ENCODE data around the gene SMC6.

SMC6 gene

DNA sequence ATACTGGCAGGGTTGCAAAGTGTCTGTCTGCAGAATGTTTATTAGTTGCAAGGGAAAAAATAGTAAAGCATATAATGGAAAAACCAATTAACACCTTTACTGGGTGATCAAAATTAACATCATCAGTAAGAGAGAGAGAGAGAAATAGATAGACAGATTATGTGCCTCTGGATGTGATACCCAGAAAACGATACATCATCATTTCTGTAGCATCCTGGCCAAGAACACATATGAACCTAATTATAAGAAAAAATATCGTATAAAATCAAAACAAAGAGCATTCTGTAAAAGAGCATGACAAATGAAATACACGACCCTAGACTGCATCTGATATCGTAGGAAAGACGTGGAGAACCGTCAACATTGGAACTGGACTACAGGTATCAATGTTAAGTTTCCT is 64.6 kb downstream of the SMC6 start:
- Histone ChIP-seq H3K9me3 (ENCODE audit: insufficient read depth, low read length) (no peaks in the 10 kb centered on the region), H3K9ac (ENCODE audit: insufficient read length, low read depth) (no peak overlapping the region), H3K36me3 (ENCODE audit: insufficient read depth, insufficient read length, low read length) (peaks cover 21% of the 10 kb centered on the region), H3K27me3 (ENCODE audit: insufficient read depth, insufficient read length) (no peaks in the 10 kb centered on the region), H3K4me3 (ENCODE audit: insufficient read length, low read depth) (no peak overlapping the region), H3K4me1 (ENCODE audit: insufficient read depth, insufficient read length) (no peaks in the 10 kb centered on the region)
- DNase-seq (ENCODE audit: low read depth, low spot score) = no peak
- TF ChIP-seq ZNF274 (IDR thresholded peaks at IDR 0.05; ENCODE audit: low read depth, low read length) (no peak), SUZ12 (IDR thresholded peaks at IDR 0.05; ENCODE audit: extremely low read depth, insufficient read depth, insufficient read length) (no peak), YY1 (IDR thresholded peaks at IDR 0.05; ENCODE audit: insufficient read depth, insufficient read length) (no peak)

DNA sequence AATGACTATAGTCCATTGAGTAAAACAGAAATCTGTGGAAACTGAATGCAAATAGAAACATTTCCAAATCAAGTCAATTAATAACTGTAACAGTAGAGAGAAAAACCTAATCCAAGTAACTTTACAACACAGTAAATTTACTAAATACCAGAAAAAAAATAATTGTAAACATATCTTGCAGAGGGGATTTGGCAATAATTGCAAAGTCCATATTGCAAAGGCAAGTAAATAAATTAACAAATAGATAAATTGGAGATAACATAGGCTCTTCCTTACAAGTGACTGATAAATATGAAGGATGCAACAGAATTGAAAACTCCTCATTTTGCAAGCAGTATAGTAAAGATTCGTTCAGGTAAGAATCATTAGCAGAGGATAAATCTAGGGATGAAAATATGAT is 65.0 kb downstream of the SMC6 start:
- no peaks in the 10 kb centered on the region for H3K27me3 ChIP-seq (ENCODE audit: insufficient read depth, insufficient read length)
- H3K36me3 ChIP-seq (ENCODE audit: insufficient read depth, insufficient read length, low read length) = peaks cover 25% of the 10 kb centered on the region
- TF ChIP-seq YY1 (IDR thresholded peaks at IDR 0.05; ENCODE audit: insufficient read depth, insufficient read length) = no peak
- TF ChIP-seq SUZ12 (IDR thresholded peaks at IDR 0.05; ENCODE audit: extremely low read depth, insufficient read depth, insufficient read length) = no peak
- TF ChIP-seq ZNF274 (IDR thresholded peaks at IDR 0.05; ENCODE audit: low read depth, low read length) = no peak
- H3K9ac ChIP-seq (ENCODE audit: insufficient read length, low read depth) = no peak overlapping the region
- H3K9me3 ChIP-seq (ENCODE audit: insufficient read depth, low read length) = no peaks in the 10 kb centered on the region
- H3K4me3 ChIP-seq (ENCODE audit: insufficient read length, low read depth) = no peak overlapping the region
- H3K4me1 ChIP-seq (ENCODE audit: insufficient read depth, insufficient read length) = no peaks in the 10 kb centered on the region
- no peak for DNase-seq (ENCODE audit: low read depth, low spot score)

DNA sequence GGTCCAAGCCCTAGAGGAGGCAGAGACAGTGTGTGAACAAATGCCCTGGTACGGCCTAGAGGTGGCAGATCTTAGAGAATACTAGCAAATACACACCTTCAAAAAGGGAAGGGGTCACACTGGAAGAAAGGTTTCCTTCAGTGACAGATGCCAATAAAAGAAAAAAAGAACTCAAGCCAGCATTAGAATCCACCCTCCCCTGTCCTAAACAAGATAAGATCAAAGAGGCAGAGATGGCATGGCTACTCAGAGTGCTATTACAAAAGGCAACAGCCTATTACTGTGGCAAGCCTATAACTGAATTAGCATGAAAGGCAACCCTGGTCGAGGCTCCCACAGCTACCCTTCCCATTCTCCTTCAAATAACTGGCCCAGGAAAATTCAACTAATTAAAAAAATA is 69.6 kb downstream of the SMC6 start:
- Histone ChIP-seq H3K27me3 (ENCODE audit: insufficient read depth, insufficient read length) (no peaks in the 10 kb centered on the region), H3K9me3 (ENCODE audit: insufficient read depth, low read length) (no peaks in the 10 kb centered on the region), H3K36me3 (ENCODE audit: insufficient read depth, insufficient read length, low read length) (peaks cover 54% of the 10 kb centered on the region), H3K9ac (ENCODE audit: insufficient read length, low read depth) (no peak overlapping the region), H3K4me1 (ENCODE audit: insufficient read depth, insufficient read length) (no peaks in the 10 kb centered on the region), H3K4me3 (ENCODE audit: insufficient read length, low read depth) (no peak overlapping the region)
- no peak for TF ChIP-seq SUZ12 (IDR thresholded peaks at IDR 0.05; ENCODE audit: extremely low read depth, insufficient read depth, insufficient read length)
- no peak for DNase-seq (ENCODE audit: low read depth, low spot score)

DNA sequence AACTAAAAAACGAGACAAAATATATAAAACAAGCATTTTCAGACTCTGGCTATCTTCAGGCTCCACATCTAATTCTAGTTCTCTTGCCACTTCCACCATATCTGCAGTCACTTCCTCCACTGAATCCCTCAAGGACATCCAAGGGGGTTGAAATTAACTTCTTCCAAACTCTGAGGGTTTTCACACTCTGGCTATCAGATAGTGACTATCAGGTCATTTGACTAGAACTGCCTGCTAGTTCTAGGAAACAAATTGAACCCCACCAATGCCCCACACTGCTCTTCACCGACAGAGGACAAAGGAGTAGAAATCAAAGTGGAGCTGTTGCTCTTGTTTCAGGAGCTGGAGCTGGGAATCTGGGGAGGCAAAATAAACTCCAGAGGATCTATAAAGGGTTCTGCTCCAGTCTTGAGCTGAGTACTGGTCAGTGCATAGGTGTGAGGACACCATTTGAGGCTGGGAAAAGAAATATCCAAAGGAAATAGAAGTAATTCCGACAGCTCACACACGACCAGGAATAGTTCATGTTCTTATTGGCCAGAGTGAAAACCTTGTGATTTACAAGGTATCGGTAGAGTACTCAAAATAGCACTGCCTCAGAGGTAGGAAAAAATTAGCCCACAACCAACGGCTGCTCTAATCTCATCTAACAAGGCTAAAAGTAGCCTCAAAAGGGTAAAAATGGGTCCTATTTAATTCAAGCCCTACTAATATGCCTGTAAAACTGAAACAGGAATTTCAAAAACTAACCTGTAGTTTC is 71.3 kb downstream of the SMC6 start:
- Histone ChIP-seq H3K36me3 (ENCODE audit: insufficient read depth, insufficient read length, low read length) (peaks cover 61% of the 10 kb centered on the region), H3K4me3 (ENCODE audit: insufficient read length, low read depth) (no peak overlapping the region), H3K4me1 (ENCODE audit: insufficient read depth, insufficient read length) (no peaks in the 10 kb centered on the region), H3K27me3 (ENCODE audit: insufficient read depth, insufficient read length) (no peaks in the 10 kb centered on the region), H3K9ac (ENCODE audit: insufficient read length, low read depth) (no peak overlapping the region), H3K9me3 (ENCODE audit: insufficient read depth, low read length) (no peaks in the 10 kb centered on the region)
- no peak for DNase-seq (ENCODE audit: low read depth, low spot score)
- no peak for TF ChIP-seq SUZ12 (IDR thresholded peaks at IDR 0.05; ENCODE audit: extremely low read depth, insufficient read depth, insufficient read length)
- TF ChIP-seq ZNF274 (IDR thresholded peaks at IDR 0.05; ENCODE audit: low read depth, low read length) = no peak
- TF ChIP-seq YY1 (IDR thresholded peaks at IDR 0.05; ENCODE audit: insufficient read depth, insufficient read length) = no peak

DNA sequence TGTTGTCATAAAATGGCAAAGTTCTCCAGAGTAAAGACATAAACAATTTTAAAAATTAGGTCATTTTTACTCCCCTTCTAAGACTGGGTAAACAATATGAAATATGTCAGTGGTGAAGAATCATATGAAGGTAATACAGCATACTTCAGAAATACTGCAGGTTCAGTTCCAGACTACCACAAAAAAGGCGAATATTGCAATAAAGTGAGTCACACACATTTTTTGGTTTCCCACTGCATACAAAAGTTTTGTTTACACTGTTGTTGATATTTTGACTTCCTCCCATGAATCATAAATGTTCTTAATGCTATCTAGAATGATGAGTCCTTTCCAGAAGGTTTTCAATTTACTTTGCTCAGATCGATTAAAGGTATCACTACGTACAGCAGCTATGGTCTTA is 73.5 kb downstream of the SMC6 start:
- Histone ChIP-seq H3K36me3 (ENCODE audit: insufficient read depth, insufficient read length, low read length) (peaks cover 63% of the 10 kb centered on the region), H3K4me1 (ENCODE audit: insufficient read depth, insufficient read length) (no peaks in the 10 kb centered on the region), H3K9me3 (ENCODE audit: insufficient read depth, low read length) (no peaks in the 10 kb centered on the region), H3K9ac (ENCODE audit: insufficient read length, low read depth) (no peak overlapping the region), H3K27me3 (ENCODE audit: insufficient read depth, insufficient read length) (no peaks in the 10 kb centered on the region), H3K4me3 (ENCODE audit: insufficient read length, low read depth) (no peak overlapping the region)
- no peak for DNase-seq (ENCODE audit: low read depth, low spot score)
- TF ChIP-seq YY1 (IDR thresholded peaks at IDR 0.05; ENCODE audit: insufficient read depth, insufficient read length) (no peak), ZNF274 (IDR thresholded peaks at IDR 0.05; ENCODE audit: low read depth, low read length) (no peak), SUZ12 (IDR thresholded peaks at IDR 0.05; ENCODE audit: extremely low read depth, insufficient read depth, insufficient read length) (no peak)

DNA sequence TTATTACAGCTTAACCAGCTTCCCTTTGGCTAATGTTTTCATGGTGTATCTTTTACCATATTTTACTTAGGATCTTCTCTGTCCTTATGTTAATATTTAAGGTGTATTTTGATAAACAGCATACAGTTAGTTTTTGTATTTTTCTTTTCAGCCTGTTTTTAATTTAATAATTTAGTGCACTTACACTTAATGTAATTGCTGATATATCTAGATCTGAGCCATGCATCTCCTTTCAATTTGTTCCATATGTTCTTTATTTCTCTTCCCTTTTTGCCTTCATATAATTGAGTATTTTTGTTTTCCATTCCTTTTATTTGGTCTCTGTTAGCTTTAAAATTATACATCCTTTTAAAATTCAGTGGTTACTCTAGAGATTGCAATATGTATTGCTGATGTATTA is 78.8 kb downstream of the SMC6 start:
- TF ChIP-seq YY1 (IDR thresholded peaks at IDR 0.05; ENCODE audit: insufficient read depth, insufficient read length) (no peak), SUZ12 (IDR thresholded peaks at IDR 0.05; ENCODE audit: extremely low read depth, insufficient read depth, insufficient read length) (no peak), ZNF274 (IDR thresholded peaks at IDR 0.05; ENCODE audit: low read depth, low read length) (no peak)
- no peak for DNase-seq (ENCODE audit: low read depth, low spot score)
- H3K4me3 ChIP-seq (ENCODE audit: insufficient read length, low read depth) = no peak overlapping the region
- no peaks in the 10 kb centered on the region for H3K9me3 ChIP-seq (ENCODE audit: insufficient read depth, low read length)
- H3K9ac ChIP-seq (ENCODE audit: insufficient read length, low read depth) = no peak overlapping the region
- H3K27me3 ChIP-seq (ENCODE audit: insufficient read depth, insufficient read length) = no peaks in the 10 kb centered on the region
- no peaks in the 10 kb centered on the region for H3K4me1 ChIP-seq (ENCODE audit: insufficient read depth, insufficient read length)
- H3K36me3 ChIP-seq (ENCODE audit: insufficient read depth, insufficient read length, low read length) = peaks cover 37% of the 10 kb centered on the region

DNA sequence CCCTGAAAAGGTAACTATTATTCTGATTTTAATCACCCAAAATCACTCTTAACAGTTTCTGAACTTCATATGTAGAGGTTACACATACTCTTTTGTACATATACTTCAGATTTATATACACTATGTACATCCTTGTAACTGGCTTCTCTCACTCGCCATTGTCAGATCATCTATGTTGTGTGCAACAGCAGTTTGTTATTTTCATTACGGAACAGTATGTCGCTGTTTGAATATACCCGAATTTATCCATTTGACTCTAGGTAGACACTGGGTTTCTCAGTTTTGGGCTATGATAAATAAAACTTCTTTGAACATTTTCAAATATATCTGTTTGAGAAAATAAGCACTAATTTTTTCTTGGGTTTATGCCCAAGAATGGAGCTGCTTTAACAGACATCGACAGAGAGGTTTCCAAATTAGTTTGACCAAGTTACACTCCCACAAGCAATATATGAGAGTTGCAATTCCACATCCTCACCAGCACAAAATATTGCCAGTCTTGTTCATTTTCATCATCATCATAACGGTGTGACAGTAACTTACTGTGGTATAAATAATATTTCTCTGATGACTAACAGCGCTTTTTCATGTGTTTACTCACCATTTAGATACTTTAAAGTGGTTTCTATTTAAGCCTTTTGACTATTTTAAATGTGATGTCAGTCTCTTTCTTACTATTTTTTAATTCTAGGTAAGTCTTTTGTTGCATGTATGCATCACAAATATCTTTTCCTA is 80.9 kb downstream of the SMC6 start:
- Histone ChIP-seq H3K9ac (ENCODE audit: insufficient read length, low read depth) (no peak overlapping the region), H3K36me3 (ENCODE audit: insufficient read depth, insufficient read length, low read length) (peaks cover 37% of the 10 kb centered on the region), H3K4me3 (ENCODE audit: insufficient read length, low read depth) (no peak overlapping the region), H3K9me3 (ENCODE audit: insufficient read depth, low read length) (no peaks in the 10 kb centered on the region), H3K4me1 (ENCODE audit: insufficient read depth, insufficient read length) (no peaks in the 10 kb centered on the region), H3K27me3 (ENCODE audit: insufficient read depth, insufficient read length) (no peaks in the 10 kb centered on the region)
- TF ChIP-seq SUZ12 (IDR thresholded peaks at IDR 0.05; ENCODE audit: extremely low read depth, insufficient read depth, insufficient read length) = no peak
- TF ChIP-seq ZNF274 (IDR thresholded peaks at IDR 0.05; ENCODE audit: low read depth, low read length) = no peak
- no peak for TF ChIP-seq YY1 (IDR thresholded peaks at IDR 0.05; ENCODE audit: insufficient read depth, insufficient read length)
- DNase-seq (ENCODE audit: low read depth, low spot score) = no peak
